ENCODE results near the gene MAGI1. TPM values are rescaled to one million over a fixed set of nuclear protein-coding genes. Genes with fewer than 3 reads are reported as not detected.

The MAGI1 gene
- total and polyA plus RNA-seq, 7 donors = 10.2 to 54.0 (median 29.8) TPM

GRCh38 chr3:65338571-65338970, 700.1 kb downstream of the MAGI1 start:
- Histone ChIP-seq H3K4me1 (peaks cover 0 to 31% (median 9%) of the 10 kb centered on the region in 4 donors), H3K4me3 (no peak overlapping the region), H3K27me3 (no peaks in the 10 kb centered on the region), H3K9me3 (no peaks in the 10 kb centered on the region), H3K27ac (no peak overlapping the region), H3K36me3 (no peaks in the 10 kb centered on the region)
- intact Hi-C loops (cut with DNase I) = no loop called here
- TF ChIP-seq POLR2AphosphoS5 (IDR thresholded peaks at IDR 0.05) (no peak), CTCF (IDR thresholded peaks at IDR 0.05) (no peak), POLR2A (IDR thresholded peaks at IDR 0.05) (no peak), EP300 (IDR thresholded peaks at IDR 0.05) (no peak)
- no peak for DNase-seq

GRCh38 chr3:65335587-65335986, 703.1 kb downstream of the MAGI1 start:
- Histone ChIP-seq H3K4me1 (peaks cover 0 to 27% (median 9%) of the 10 kb centered on the region in 4 donors), H3K27ac (peak overlapping the region in 3 of 4 donors; percentile 24 to 67 (median 51)), H3K9me3 (no peaks in the 10 kb centered on the region), H3K36me3 (no peaks in the 10 kb centered on the region), H3K27me3 (no peaks in the 10 kb centered on the region), H3K4me3 (no peak overlapping the region)
- WGBS, 2 donors = 79 to 92% methylated on average over 3 of the region's 3 CpGs
- TF ChIP-seq EP300 (IDR thresholded peaks at IDR 0.05) = peak in 2 of 4 donors; percentile 28 to 72
- TF ChIP-seq CTCF (IDR thresholded peaks at IDR 0.05) = no peak
- TF ChIP-seq POLR2AphosphoS5 (IDR thresholded peaks at IDR 0.05) = peak in 3 of 4 donors; percentile 68 to 89 (median 84)
- TF ChIP-seq POLR2A (IDR thresholded peaks at IDR 0.05) = no peak
- intact Hi-C loops (cut with DNase I) = loop anchor here (2.0 kb wide), 1 partner anchor 77 kb away; no protein-coding TSS in a partner anchor
- no peak for DNase-seq

GRCh38 chr3:65334045-65334665, 704.6 kb downstream of the MAGI1 start:
- 33 to 36% methylated on average over 1 of the region's 1 CpG for WGBS, 2 donors
- no peaks in the 10 kb centered on the region for H3K36me3 ChIP-seq
- peak overlapping the region in 3 of 4 donors; percentile 11 to 51 (median 38) for H3K27ac ChIP-seq
- H3K9me3 ChIP-seq = no peaks in the 10 kb centered on the region
- H3K27me3 ChIP-seq = no peaks in the 10 kb centered on the region
- TF ChIP-seq EP300 (IDR thresholded peaks at IDR 0.05) = no peak
- no peak for TF ChIP-seq POLR2A (IDR thresholded peaks at IDR 0.05)
- no peak for TF ChIP-seq POLR2AphosphoS5 (IDR thresholded peaks at IDR 0.05)
- peak in 1 of 4 experiments; percentile 19 for TF ChIP-seq CTCF (IDR thresholded peaks at IDR 0.05)
- H3K4me1 ChIP-seq = peaks cover 0 to 27% (median 9%) of the 10 kb centered on the region in 4 donors
- H3K4me3 ChIP-seq = no peak overlapping the region
- DNase-seq = no peak
- intact Hi-C loops (cut with DNase I) = loop anchor here (2.0 kb wide), 1 partner anchor 79 kb away; no protein-coding TSS in a partner anchor

GRCh38 chr3:65331730-65332129, 707.0 kb downstream of the MAGI1 start:
- H3K36me3 ChIP-seq = no peaks in the 10 kb centered on the region
- 86 to 88% methylated on average over 3 of the region's 3 CpGs for WGBS, 2 donors
- peaks cover 0 to 27% (median 9%) of the 10 kb centered on the region in 4 donors for H3K4me1 ChIP-seq
- no peak overlapping the region for H3K4me3 ChIP-seq
- DNase-seq = no peak
- no peak overlapping the region for H3K27ac ChIP-seq
- no peaks in the 10 kb centered on the region for H3K27me3 ChIP-seq
- intact Hi-C loops (cut with DNase I) = no loop called here
- no peak for TF ChIP-seq POLR2AphosphoS5 (IDR thresholded peaks at IDR 0.05)
- TF ChIP-seq CTCF (IDR thresholded peaks at IDR 0.05) = no peak
- TF ChIP-seq EP300 (IDR thresholded peaks at IDR 0.05) = no peak
- TF ChIP-seq POLR2A (IDR thresholded peaks at IDR 0.05) = no peak
- no peaks in the 10 kb centered on the region for H3K9me3 ChIP-seq
